ENCODE data around the gene UMODL1.

UMODL1 gene

GRCh38 chr21:42186591-42186990 lies 115.5 kb downstream of the UMODL1 start:
- no peaks in the 10 kb centered on the region for H3K27me3 Mint-ChIP-seq
- no peaks in the 10 kb centered on the region for H3K9me3 Mint-ChIP-seq
- no peak overlapping the region for H3K4me3 Mint-ChIP-seq
- H3K27ac Mint-ChIP-seq: peak overlapping the region; percentile 83
- ATAC-seq: no peak
- H3K4me1 Mint-ChIP-seq: peaks cover 38% of the 10 kb centered on the region
- H3K36me3 Mint-ChIP-seq: no peaks in the 10 kb centered on the region

GRCh38 chr21:42187976-42188653 lies 117.0 kb downstream of the UMODL1 start:
- peak overlapping the region; percentile 21 for H3K4me3 Mint-ChIP-seq
- no peaks in the 10 kb centered on the region for H3K27me3 Mint-ChIP-seq
- no peaks in the 10 kb centered on the region for H3K9me3 Mint-ChIP-seq
- ATAC-seq: peak; percentile 98
- no peaks in the 10 kb centered on the region for H3K36me3 Mint-ChIP-seq
- H3K4me1 Mint-ChIP-seq: peaks cover 38% of the 10 kb centered on the region
- peak overlapping the region; percentile 83 for H3K27ac Mint-ChIP-seq

GRCh38 chr21:42188663-42189062 lies 117.5 kb downstream of the UMODL1 start:
- no peak for ATAC-seq
- Mint-ChIP-seq H3K9me3 (no peaks in the 10 kb centered on the region), H3K27me3 (no peaks in the 10 kb centered on the region), H3K4me1 (peaks cover 38% of the 10 kb centered on the region), H3K27ac (peak overlapping the region; percentile 83), H3K36me3 (no peaks in the 10 kb centered on the region), H3K4me3 (peak overlapping the region; percentile 8)

GRCh38 chr21:42189431-42189830 lies 118.3 kb downstream of the UMODL1 start:
- H3K27me3 Mint-ChIP-seq: no peaks in the 10 kb centered on the region
- no peak overlapping the region for H3K27ac Mint-ChIP-seq
- no peaks in the 10 kb centered on the region for H3K36me3 Mint-ChIP-seq
- H3K4me1 Mint-ChIP-seq: peaks cover 38% of the 10 kb centered on the region
- H3K9me3 Mint-ChIP-seq: no peaks in the 10 kb centered on the region
- H3K4me3 Mint-ChIP-seq: no peak overlapping the region
- no peak for ATAC-seq

- H3K27ac Mint-ChIP-seq: no peak overlapping the region
- H3K4me3 Mint-ChIP-seq: no peak overlapping the region
- H3K27me3 Mint-ChIP-seq: no peaks in the 10 kb centered on the region
Observed at GRCh38 chr21:42189860-42190485, 118.9 kb downstream of the UMODL1 start.

GRCh38 chr21:42190486-42190863 lies 119.4 kb downstream of the UMODL1 start:
- no peak overlapping the region for H3K4me3 Mint-ChIP-seq
- no peaks in the 10 kb centered on the region for H3K36me3 Mint-ChIP-seq
- H3K9me3 Mint-ChIP-seq: no peaks in the 10 kb centered on the region
- no peak for ATAC-seq
- no peaks in the 10 kb centered on the region for H3K27me3 Mint-ChIP-seq
- H3K27ac Mint-ChIP-seq: no peak overlapping the region
- peaks cover 48% of the 10 kb centered on the region for H3K4me1 Mint-ChIP-seq

More at GRCh38 chr21:42189860-42190485, 118.9 kb downstream of the UMODL1 start:
- Mint-ChIP-seq H3K4me1 (peaks cover 43% of the 10 kb centered on the region), H3K9me3 (no peaks in the 10 kb centered on the region), H3K36me3 (no peaks in the 10 kb centered on the region)
- no peak for ATAC-seq

GRCh38 chr21:42191064-42191463 lies 119.9 kb downstream of the UMODL1 start:
- H3K4me3 Mint-ChIP-seq: no peak overlapping the region
- H3K4me1 Mint-ChIP-seq: peaks cover 49% of the 10 kb centered on the region
- no peak for ATAC-seq
- H3K27me3 Mint-ChIP-seq: no peaks in the 10 kb centered on the region
- no peaks in the 10 kb centered on the region for H3K36me3 Mint-ChIP-seq
- H3K27ac Mint-ChIP-seq: no peak overlapping the region
- H3K9me3 Mint-ChIP-seq: no peaks in the 10 kb centered on the region

- Mint-ChIP-seq H3K36me3 (no peaks in the 10 kb centered on the region), H3K4me3 (no peak overlapping the region)
Observed at GRCh38 chr21:42191696-42192595, 120.8 kb downstream of the UMODL1 start.

More at GRCh38 chr21:42191696-42192595, 120.8 kb downstream of the UMODL1 start:
- Mint-ChIP-seq H3K27me3 (no peaks in the 10 kb centered on the region), H3K9me3 (no peaks in the 10 kb centered on the region), H3K27ac (no peak overlapping the region), H3K4me1 (peaks cover 43% of the 10 kb centered on the region)
- no peak for ATAC-seq
